ENCODE results near the gene TSPAN9. TPM values are rescaled to one million over a fixed set of nuclear protein-coding genes. Genes with fewer than 3 reads are reported as not detected.

Gene TSPAN9
- total and polyA plus RNA-seq, 9 of the 15 experiments (the other 6 are each of a cell fraction or from before 2014, with no cell fraction given), result 0.23 to 2.1 (median 0.60) TPM; not detected in 2

DNA sequence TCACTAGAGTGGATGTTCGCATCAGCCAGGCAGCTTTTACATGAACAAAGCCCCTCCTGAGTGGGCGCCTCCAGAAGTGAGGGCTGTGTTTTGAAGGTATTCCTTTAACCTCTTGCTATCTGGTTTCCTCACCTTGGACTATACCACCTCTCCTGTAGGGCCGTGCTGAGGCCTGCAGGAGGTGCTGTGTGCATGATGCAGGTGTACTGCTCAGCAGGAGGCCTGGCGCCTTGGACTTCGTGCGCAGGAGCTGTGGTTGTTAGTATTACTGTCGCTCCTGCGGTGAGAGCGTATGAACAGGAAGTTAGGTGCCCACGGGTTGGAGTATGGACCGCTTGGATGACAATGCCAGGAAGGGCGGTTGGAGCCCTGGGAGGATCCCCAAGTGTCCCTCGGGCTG, 130.7 kb downstream of the TSPAN9 start (continued):
- TF ChIP-seq, protein P1, sequence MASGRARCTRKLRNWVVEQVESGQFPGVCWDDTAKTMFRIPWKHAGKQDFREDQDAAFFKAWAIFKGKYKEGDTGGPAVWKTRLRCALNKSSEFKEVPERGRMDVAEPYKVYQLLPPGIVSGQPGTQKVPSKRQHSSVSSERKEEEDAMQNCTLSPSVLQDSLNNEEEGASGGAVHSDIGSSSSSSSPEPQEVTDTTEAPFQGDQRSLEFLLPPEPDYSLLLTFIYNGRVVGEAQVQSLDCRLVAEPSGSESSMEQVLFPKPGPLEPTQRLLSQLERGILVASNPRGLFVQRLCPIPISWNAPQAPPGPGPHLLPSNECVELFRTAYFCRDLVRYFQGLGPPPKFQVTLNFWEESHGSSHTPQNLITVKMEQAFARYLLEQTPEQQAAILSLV (tag; IDR thresholded peaks at IDR 0.05), result no peak
- TF ChIP-seq MCM3 (IDR thresholded peaks at IDR 0.05) (no peak), KHSRP (IDR thresholded peaks at IDR 0.05) (no peak), ZNF507 (tag; conservative IDR thresholded peaks at IDR 0.05) (no peak), ZNF830 (CRISPR knock-in tag; IDR thresholded peaks at IDR 0.05) (no peak), CBX2 (IDR thresholded peaks at IDR 0.05; ENCODE audit: insufficient read depth, low read length, poor library complexity, severe bottlenecking) (no peak), RNF219 (CRISPR knock-in tag; IDR thresholded peaks at IDR 0.05) (no peak), JUND (IDR thresholded peaks at IDR 0.05; ENCODE audit: borderline replicate concordance, low read depth, low read length) (no peak), JUND (tag; IDR thresholded peaks at IDR 0.05; ENCODE audit: borderline replicate concordance, low read depth, low read length) (no peak), NRF1 (conservative IDR thresholded peaks at IDR 0.05 in 1 of 2, IDR thresholded peaks at IDR 0.05 in 1 of 2) (peak; percentile 55 to 63), PYGO2 (tag; IDR thresholded peaks at IDR 0.05) (no peak), RAD21 (CRISPR knock-in tag; conservative IDR thresholded peaks at IDR 0.05 in 1 of 2, IDR thresholded peaks at IDR 0.05 in 1 of 2) (peak in 1 of 2 experiments; percentile 56; a peak in 2 of 4 replicates)
- TF ChIP-seq, protein P2, sequence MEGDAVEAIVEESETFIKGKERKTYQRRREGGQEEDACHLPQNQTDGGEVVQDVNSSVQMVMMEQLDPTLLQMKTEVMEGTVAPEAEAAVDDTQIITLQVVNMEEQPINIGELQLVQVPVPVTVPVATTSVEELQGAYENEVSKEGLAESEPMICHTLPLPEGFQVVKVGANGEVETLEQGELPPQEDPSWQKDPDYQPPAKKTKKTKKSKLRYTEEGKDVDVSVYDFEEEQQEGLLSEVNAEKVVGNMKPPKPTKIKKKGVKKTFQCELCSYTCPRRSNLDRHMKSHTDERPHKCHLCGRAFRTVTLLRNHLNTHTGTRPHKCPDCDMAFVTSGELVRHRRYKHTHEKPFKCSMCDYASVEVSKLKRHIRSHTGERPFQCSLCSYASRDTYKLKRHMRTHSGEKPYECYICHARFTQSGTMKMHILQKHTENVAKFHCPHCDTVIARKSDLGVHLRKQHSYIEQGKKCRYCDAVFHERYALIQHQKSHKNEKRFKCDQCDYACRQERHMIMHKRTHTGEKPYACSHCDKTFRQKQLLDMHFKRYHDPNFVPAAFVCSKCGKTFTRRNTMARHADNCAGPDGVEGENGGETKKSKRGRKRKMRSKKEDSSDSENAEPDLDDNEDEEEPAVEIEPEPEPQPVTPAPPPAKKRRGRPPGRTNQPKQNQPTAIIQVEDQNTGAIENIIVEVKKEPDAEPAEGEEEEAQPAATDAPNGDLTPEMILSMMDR (IDR thresholded peaks at IDR 0.05 in 2 of 3, conservative IDR thresholded peaks at IDR 0.05 in 1 of 3; ENCODE audit: insufficient read depth in 2 of 3, low read depth in 1 of 3, low read length in 3 of 3), result peak; percentile 47 to 62 (median 55)

Data from K562 (cell line).